ENCODE results near the gene FANCC. TPM values are rescaled to one million over a fixed set of nuclear protein-coding genes. Genes with fewer than 3 reads are reported as not detected.
"Not testable (repeated sequence)": the region's sequence is repeated elsewhere in the genome, so short reads cannot be mapped to it uniquely, and the experiment has no call there.

FANCC gene
- polyA plus RNA-seq, 4 donors, result 4.9 to 20.6 (median 7.1) TPM

DNA sequence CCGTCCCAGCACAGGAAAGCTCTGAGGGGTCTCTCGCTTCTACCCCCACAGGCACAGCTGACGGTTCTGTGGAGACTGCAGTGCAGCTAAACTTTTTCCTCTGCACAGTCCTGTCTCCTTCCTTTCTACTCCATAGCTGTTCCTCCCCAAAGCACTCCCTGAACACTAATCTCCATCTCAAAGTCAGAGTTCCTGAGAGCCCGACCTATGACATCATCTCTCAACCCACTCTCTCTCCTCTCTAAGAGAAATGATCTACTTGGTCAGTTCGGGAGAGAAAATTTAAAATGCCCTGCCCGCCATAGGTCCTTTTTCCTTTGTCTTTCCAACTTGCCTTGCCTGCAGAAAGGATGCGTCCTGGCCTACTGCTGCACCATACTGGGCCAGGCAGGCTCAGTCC, 90.6 kb downstream of the FANCC start:
- DNase-seq (no peak), FAIRE-seq (no peak)
- H3K27me3 ChIP-seq (ENCODE audit: control insufficient read depth in 3 of 3, insufficient read depth in 3 of 3, low read length in 3 of 3), result no peaks in the 10 kb centered on the region
- peaks cover 0 to 3% of the 10 kb centered on the region in 2 donors for H3K9me3 ChIP-seq (ENCODE audit: control insufficient read depth in 2 of 2, insufficient read depth in 1 of 2, low read depth in 1 of 2, low read length in 1 of 2)
- no peak overlapping the region for H3K27ac ChIP-seq (ENCODE audit: low read depth in 1 of 3, low read length in 2 of 3)
- H3K36me3 ChIP-seq (ENCODE audit: control insufficient read depth in 3 of 3, insufficient read depth in 2 of 3, low read depth in 1 of 3, low read length in 3 of 3), result peaks cover 0 to 6% (median 0%) of the 10 kb centered on the region in 3 donors
- no peak overlapping the region for H3K4me3 ChIP-seq (ENCODE audit: low read depth in 1 of 3, low read length in 3 of 3)
- H3K4me1 ChIP-seq (ENCODE audit: control insufficient read depth in 3 of 3, insufficient read depth in 2 of 3, low read depth in 1 of 3, low read length in 2 of 3), result peaks cover 0 to 20% (median 0%) of the 10 kb centered on the region in 3 donors
- 89 to 94% (median 94%) methylated on average over 7 of the region's 7 CpGs for WGBS, 3 donors

DNA sequence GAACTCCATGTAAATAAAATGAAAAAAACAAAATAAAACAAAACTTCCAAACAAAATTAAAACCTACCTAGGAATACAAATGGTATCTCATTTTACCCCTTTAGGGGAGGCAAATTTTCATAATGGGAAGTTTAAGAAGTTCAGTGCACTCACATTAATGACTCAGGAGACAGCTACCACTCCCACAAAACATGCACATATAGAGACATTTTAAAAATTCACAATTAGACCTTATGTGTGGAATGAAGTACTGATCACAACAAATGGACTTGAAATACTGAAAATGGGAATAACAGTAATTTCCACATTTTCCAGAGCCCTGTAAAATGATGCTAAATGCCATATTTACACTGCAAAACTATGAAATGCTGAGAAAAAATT, 91.8 kb downstream of the FANCC start:
- peaks cover 0 to 20% (median 0%) of the 10 kb centered on the region in 3 donors for H3K4me1 ChIP-seq (ENCODE audit: control insufficient read depth in 3 of 3, insufficient read depth in 2 of 3, low read depth in 1 of 3, low read length in 2 of 3)
- peaks cover 0 to 1% of the 10 kb centered on the region in 2 donors for H3K9me3 ChIP-seq (ENCODE audit: control insufficient read depth in 2 of 2, insufficient read depth in 1 of 2, low read depth in 1 of 2, low read length in 1 of 2)
- no peak for FAIRE-seq
- H3K4me3 ChIP-seq (ENCODE audit: low read depth in 1 of 3, low read length in 3 of 3), result no peak overlapping the region
- DNase-seq, result no peak
- H3K27ac ChIP-seq (ENCODE audit: low read depth in 1 of 3, low read length in 2 of 3), result no peak overlapping the region
- no peaks in the 10 kb centered on the region for H3K27me3 ChIP-seq (ENCODE audit: control insufficient read depth in 3 of 3, insufficient read depth in 3 of 3, low read length in 3 of 3)
- H3K36me3 ChIP-seq (ENCODE audit: control insufficient read depth in 3 of 3, insufficient read depth in 2 of 3, low read depth in 1 of 3, low read length in 3 of 3), result peaks cover 0 to 3% (median 0%) of the 10 kb centered on the region in 3 donors

DNA sequence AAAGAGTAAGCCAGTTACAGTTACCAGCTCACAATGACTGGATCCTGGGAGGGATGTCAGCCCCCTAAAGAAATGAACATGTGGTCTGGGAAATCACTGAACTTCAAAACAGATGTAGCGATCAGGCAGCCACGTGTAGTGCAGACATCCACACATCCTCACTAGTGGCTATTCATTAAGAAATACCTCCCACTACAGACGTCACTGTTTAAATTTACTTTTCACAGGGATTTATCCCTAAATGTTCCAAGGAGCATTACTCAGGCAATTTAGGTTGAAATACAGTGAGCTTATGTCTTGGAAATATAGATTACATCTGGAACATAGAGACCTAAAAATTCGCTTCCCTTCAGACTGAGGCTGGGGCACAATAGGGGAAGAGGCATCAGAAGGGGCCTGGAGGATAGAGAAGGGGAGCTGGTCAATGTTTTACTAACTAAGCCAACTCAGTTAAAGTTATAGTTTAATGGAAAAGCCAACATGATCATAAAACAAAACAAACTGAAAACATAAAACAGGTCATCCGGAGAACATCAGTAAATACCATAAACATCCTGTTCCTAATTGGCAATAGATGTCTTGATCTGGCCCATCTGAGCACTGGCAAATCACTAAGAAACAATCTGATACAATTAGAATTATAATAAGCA, 92.3 kb downstream of the FANCC start:
- FAIRE-seq, result no peak
- Histone ChIP-seq H3K4me1 (ENCODE audit: control insufficient read depth in 3 of 3, insufficient read depth in 2 of 3, low read depth in 1 of 3, low read length in 2 of 3) (peaks cover 0 to 20% (median 0%) of the 10 kb centered on the region in 3 donors), H3K27ac (ENCODE audit: low read depth in 1 of 3, low read length in 2 of 3) (peak overlapping the region in 1 of 3 donors; percentile 36), H3K27me3 (ENCODE audit: control insufficient read depth in 3 of 3, insufficient read depth in 3 of 3, low read length in 3 of 3) (no peaks in the 10 kb centered on the region), H3K36me3 (ENCODE audit: control insufficient read depth in 3 of 3, insufficient read depth in 2 of 3, low read depth in 1 of 3, low read length in 3 of 3) (peaks cover 0 to 3% (median 0%) of the 10 kb centered on the region in 3 donors), H3K9me3 (ENCODE audit: control insufficient read depth in 2 of 2, insufficient read depth in 1 of 2, low read depth in 1 of 2, low read length in 1 of 2) (no peaks in the 10 kb centered on the region), H3K4me3 (ENCODE audit: low read depth in 1 of 3, low read length in 3 of 3) (no peak overlapping the region)
- 64 to 68% (median 65%) methylated on average over 5 of the region's 5 CpGs for WGBS, 3 donors
- peak in 1 of 2 donors; percentile 67 for DNase-seq

DNA sequence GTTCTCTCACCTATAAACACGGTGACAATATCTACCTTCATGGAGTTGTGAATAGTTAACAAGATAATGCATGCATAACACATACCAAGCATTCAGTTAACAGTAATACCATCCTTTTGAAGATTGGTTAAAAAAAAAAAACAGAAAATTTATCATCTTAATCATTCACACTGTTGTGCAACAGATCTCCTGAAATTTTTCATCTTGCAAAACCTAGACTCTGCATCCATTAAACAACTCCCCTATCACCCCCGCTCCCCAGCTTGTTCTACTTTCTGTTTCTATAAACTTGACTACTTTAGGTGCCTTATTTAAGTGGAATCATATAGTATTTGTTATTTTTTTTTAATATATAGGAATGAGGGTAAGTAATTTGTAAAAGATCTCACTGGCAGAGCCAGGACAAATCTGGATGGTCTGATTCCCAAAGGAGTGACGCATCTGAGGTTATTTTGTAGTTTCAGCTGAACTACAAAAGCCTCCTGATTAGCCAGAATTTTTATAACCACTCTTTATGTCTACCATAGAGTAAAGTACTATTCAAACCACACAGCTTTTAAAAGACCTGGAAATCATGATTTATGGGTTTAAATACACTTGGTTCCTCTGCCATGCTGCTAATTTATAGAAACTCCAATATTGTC, 93.0 kb downstream of the FANCC start:
- WGBS, 3 donors, result 89 to 95% (median 93%) methylated on average over 3 of the region's 3 CpGs
- no peak overlapping the region for H3K4me3 ChIP-seq (ENCODE audit: low read depth in 1 of 3, low read length in 3 of 3)
- H3K27ac ChIP-seq (ENCODE audit: low read depth in 1 of 3, low read length in 2 of 3), result peak overlapping the region in 1 of 3 donors; percentile 36
- no peak for FAIRE-seq
- H3K4me1 ChIP-seq (ENCODE audit: control insufficient read depth in 3 of 3, insufficient read depth in 2 of 3, low read depth in 1 of 3, low read length in 2 of 3), result peaks cover 0 to 20% (median 0%) of the 10 kb centered on the region in 3 donors
- H3K27me3 ChIP-seq (ENCODE audit: control insufficient read depth in 3 of 3, insufficient read depth in 3 of 3, low read length in 3 of 3), result no peaks in the 10 kb centered on the region
- H3K9me3 ChIP-seq (ENCODE audit: control insufficient read depth in 2 of 2, insufficient read depth in 1 of 2, low read depth in 1 of 2, low read length in 1 of 2), result no peaks in the 10 kb centered on the region
- H3K36me3 ChIP-seq (ENCODE audit: control insufficient read depth in 3 of 3, insufficient read depth in 2 of 3, low read depth in 1 of 3, low read length in 3 of 3), result peaks cover 0 to 3% (median 0%) of the 10 kb centered on the region in 3 donors
- peak in 1 of 2 donors; percentile 55 for DNase-seq

DNA sequence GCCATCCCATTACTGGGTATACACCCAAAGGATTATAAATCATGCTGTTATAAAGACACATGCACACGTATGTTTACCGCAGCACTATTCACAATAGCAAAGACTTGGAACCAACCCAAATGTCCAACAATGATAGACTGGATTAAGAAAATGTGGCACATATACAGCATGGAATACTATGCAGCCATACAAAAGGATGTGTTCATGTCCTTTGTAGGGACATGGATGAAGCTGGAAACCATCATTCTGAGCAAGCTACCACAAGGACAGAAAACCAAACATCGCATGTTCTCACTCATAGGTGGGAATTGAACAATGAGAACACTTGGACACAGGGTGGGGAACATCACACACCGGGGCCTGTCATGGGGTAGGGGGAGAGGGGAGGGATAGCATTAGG, 97.2 kb downstream of the FANCC start:
- not testable (repeated sequence) for H3K9me3 ChIP-seq (ENCODE audit: control insufficient read depth in 2 of 2, insufficient read depth in 1 of 2, low read depth in 1 of 2, low read length in 1 of 2); DNase-seq; H3K27me3 ChIP-seq (ENCODE audit: control insufficient read depth in 3 of 3, insufficient read depth in 3 of 3, low read length in 3 of 3); H3K36me3 ChIP-seq (ENCODE audit: control insufficient read depth in 3 of 3, insufficient read depth in 2 of 3, low read depth in 1 of 3, low read length in 3 of 3); FAIRE-seq; H3K27ac ChIP-seq (ENCODE audit: low read depth in 1 of 3, low read length in 2 of 3); H3K4me3 ChIP-seq (ENCODE audit: low read depth in 1 of 3, low read length in 3 of 3)
- H3K4me1 ChIP-seq (ENCODE audit: control insufficient read depth in 3 of 3, insufficient read depth in 2 of 3, low read depth in 1 of 3, low read length in 2 of 3), result peaks cover 0 to 14% (median 0%) of the 10 kb centered on the region in 3 donors
- WGBS, 3 donors, result 75 to 100% (median 92%) methylated on average over 2 to 4 of the region's 4 CpGs

DNA sequence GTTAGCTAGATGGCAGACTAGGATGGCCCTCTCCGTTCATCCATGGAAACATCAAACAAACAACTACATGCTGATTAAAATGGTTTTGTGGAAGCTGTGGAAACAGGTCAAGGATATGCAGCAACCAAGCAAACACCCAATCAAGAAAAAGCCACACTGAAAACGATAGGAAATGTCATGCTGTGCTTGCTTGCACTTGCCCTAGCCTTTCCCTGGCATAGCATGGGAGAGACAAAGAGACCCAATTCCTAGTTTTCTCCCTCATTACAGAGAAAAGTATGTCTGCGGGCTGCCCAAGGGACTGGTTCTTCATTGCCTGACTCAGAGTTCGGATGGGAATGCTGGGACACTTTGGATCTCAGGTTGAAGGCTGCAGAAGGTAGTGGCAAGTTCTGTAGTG, 98.7 kb downstream of the FANCC start:
- H3K9me3 ChIP-seq (ENCODE audit: control insufficient read depth in 2 of 2, insufficient read depth in 1 of 2, low read depth in 1 of 2, low read length in 1 of 2), result no peaks in the 10 kb centered on the region
- no peak for DNase-seq
- H3K4me3 ChIP-seq (ENCODE audit: low read depth in 1 of 3, low read length in 3 of 3), result no peak overlapping the region
- no peaks in the 10 kb centered on the region for H3K36me3 ChIP-seq (ENCODE audit: control insufficient read depth in 3 of 3, insufficient read depth in 2 of 3, low read depth in 1 of 3, low read length in 3 of 3)
- 78 to 87% (median 84%) methylated on average over 4 of the region's 4 CpGs for WGBS, 3 donors
- H3K27me3 ChIP-seq (ENCODE audit: control insufficient read depth in 3 of 3, insufficient read depth in 3 of 3, low read length in 3 of 3), result no peaks in the 10 kb centered on the region
- H3K4me1 ChIP-seq (ENCODE audit: control insufficient read depth in 3 of 3, insufficient read depth in 2 of 3, low read depth in 1 of 3, low read length in 2 of 3), result no peaks in the 10 kb centered on the region
- FAIRE-seq, result no peak
- H3K27ac ChIP-seq (ENCODE audit: low read depth in 1 of 3, low read length in 2 of 3), result no peak overlapping the region

DNA sequence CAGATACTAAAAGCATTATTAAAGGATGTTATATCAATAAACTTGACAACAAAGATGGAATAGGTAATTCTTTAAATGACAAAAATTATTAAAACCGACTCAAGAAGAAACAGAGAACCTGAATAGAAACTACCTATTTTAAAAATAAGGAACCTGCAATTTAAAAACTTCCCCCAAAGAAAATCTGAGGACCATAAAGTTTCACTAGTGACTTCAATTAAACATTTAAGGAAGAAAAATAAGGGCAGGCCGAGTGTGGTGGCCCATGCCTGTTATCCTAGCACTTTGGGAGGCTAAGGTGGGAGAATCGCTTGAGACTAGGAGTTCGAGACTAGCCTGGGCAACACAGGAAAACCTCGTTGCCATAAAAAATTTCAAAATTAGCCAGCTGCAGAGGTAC, 99.6 kb downstream of the FANCC start:
- no peak overlapping the region for H3K27ac ChIP-seq (ENCODE audit: low read depth in 1 of 3, low read length in 2 of 3)
- no peak for DNase-seq
- H3K4me3 ChIP-seq (ENCODE audit: low read depth in 1 of 3, low read length in 3 of 3), result no peak overlapping the region
- 81 to 92% (median 87%) methylated on average over 5 of the region's 5 CpGs for WGBS, 3 donors
- no peaks in the 10 kb centered on the region for H3K4me1 ChIP-seq (ENCODE audit: control insufficient read depth in 3 of 3, insufficient read depth in 2 of 3, low read depth in 1 of 3, low read length in 2 of 3)
- H3K36me3 ChIP-seq (ENCODE audit: control insufficient read depth in 3 of 3, insufficient read depth in 2 of 3, low read depth in 1 of 3, low read length in 3 of 3), result no peaks in the 10 kb centered on the region
- FAIRE-seq, result no peak
- H3K9me3 ChIP-seq (ENCODE audit: control insufficient read depth in 2 of 2, insufficient read depth in 1 of 2, low read depth in 1 of 2, low read length in 1 of 2), result no peaks in the 10 kb centered on the region
- H3K27me3 ChIP-seq (ENCODE audit: control insufficient read depth in 3 of 3, insufficient read depth in 3 of 3, low read length in 3 of 3), result no peaks in the 10 kb centered on the region

DNA sequence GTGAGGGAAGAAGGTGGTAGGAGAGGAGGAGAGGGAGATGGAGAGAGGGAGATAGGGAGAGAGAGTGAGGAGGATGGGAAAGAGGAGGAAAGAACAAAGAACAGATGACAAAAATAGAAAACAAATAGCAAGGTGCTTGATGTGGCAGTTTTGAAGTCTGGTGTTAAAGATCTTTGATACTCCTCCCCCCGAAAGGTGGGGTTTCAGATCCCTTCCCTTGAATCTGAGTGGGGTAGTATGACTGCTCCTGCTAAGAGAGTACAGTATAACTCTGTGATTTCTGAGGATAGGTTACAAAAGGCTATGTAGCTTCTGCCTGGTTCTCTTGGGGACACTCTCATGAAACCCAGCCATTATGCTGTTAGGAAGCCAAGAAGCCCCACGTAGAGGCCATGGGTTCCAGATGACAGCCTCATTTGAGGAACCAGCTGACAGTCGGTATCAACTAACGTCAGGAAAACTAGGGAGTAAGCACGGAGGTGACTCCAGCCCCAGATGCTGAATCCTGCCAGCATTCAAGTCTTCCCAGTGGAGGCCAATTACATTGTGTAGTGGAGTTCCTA, 102.1 kb downstream of the FANCC start:
- WGBS, 3 donors, result 87 to 96% (median 93%) methylated on average over 5 of the region's 5 CpGs

More for the DNA sequence above, 102.1 kb downstream of the FANCC start:
- Histone ChIP-seq H3K36me3 (ENCODE audit: control insufficient read depth in 3 of 3, insufficient read depth in 2 of 3, low read depth in 1 of 3, low read length in 3 of 3) (no peaks in the 10 kb centered on the region), H3K4me3 (ENCODE audit: low read depth in 1 of 3, low read length in 3 of 3) (no peak overlapping the region), H3K27me3 (ENCODE audit: control insufficient read depth in 3 of 3, insufficient read depth in 3 of 3, low read length in 3 of 3) (no peaks in the 10 kb centered on the region), H3K27ac (ENCODE audit: low read depth in 1 of 3, low read length in 2 of 3) (no peak overlapping the region), H3K9me3 (ENCODE audit: control insufficient read depth in 2 of 2, insufficient read depth in 1 of 2, low read depth in 1 of 2, low read length in 1 of 2) (no peaks in the 10 kb centered on the region), H3K4me1 (ENCODE audit: control insufficient read depth in 3 of 3, insufficient read depth in 2 of 3, low read depth in 1 of 3, low read length in 2 of 3) (no peaks in the 10 kb centered on the region)
- no peak for FAIRE-seq
- no peak for DNase-seq
